Fibroblast of mammary gland (primary cell): ENCODE results near the gene CFAP300.

ENCODE experiments used
- DNase-seq: peaks from one replicate; pipeline ENCODE4 v3.0.0-alpha.2; 2010; ENCODE audit warnings: low read depth
- H3K4me3 ChIP-seq: 2 replicates; pipeline ENCODE4 v1.5.1; 2011; ENCODE audit warnings: low read depth, mild to moderate bottlenecking, low read length, moderate library complexity; ENCODE audit not compliant: control insufficient read depth
- CTCF ChIP-seq: conservative IDR thresholded peaks from 2 replicates; pipeline ENCODE4 v1.5.1; 2011; ENCODE audit warnings: low read depth, low read length, inconsistent platforms; ENCODE audit not compliant: control insufficient read depth, insufficient read depth

The CFAP300 gene

GRCh38 chr11:102010776-102011494 lies 36.3 kb upstream of the CFAP300 start:
- peak; percentile 85 for DNase-seq
- no peak for TF ChIP-seq CTCF
- H3K4me3 ChIP-seq = no peak overlapping the region

- no peak for DNase-seq
- no peak overlapping the region for H3K4me3 ChIP-seq
- TF ChIP-seq CTCF = no peak
Observed at GRCh38 chr11:102012946-102013345, 34.3 kb upstream of the CFAP300 start.

- no peak for TF ChIP-seq CTCF
- no peak for DNase-seq
- H3K4me3 ChIP-seq = no peak overlapping the region
Observed at GRCh38 chr11:102014756-102015155, 32.5 kb upstream of the CFAP300 start.

GRCh38 chr11:102017026-102017425 lies 30.2 kb upstream of the CFAP300 start:
- no peak for DNase-seq
- H3K4me3 ChIP-seq = no peak overlapping the region
- no peak for TF ChIP-seq CTCF

GRCh38 chr11:102026217-102026616 lies 21.0 kb upstream of the CFAP300 start:
- no peak for TF ChIP-seq CTCF
- no peak for DNase-seq
- no peak overlapping the region for H3K4me3 ChIP-seq

- no peak for DNase-seq
- H3K4me3 ChIP-seq = no peak overlapping the region
- TF ChIP-seq CTCF = no peak
Observed at GRCh38 chr11:102026959-102027358, 20.3 kb upstream of the CFAP300 start.

- no peak for TF ChIP-seq CTCF
- no peak overlapping the region for H3K4me3 ChIP-seq
- DNase-seq = no peak
Observed at GRCh38 chr11:102036757-102037156, 10.5 kb upstream of the CFAP300 start.
